HepG2 (cell line): Measurements from ENCODE around the gene ST13. TPM values are rescaled to one million over a fixed set of nuclear protein-coding genes. Genes with fewer than 3 reads are reported as not detected.

Experiments
- ATAC-seq: fragments of 200-7000 bp; cut with Tn5 transposase; 3 replicates; pipeline ENCODE4 v1.9.1; 2020; ENCODE audit warnings: mild to moderate bottlenecking, moderate library complexity
- BruUV-seq: library from RNA; stranded (reverse); fragments of 400-500 nt; replicated peaks from 2 replicates; lab custom pipeline; 2021; lab: Mats Ljungman, UMichigan
- CTCF ChIA-PET: fragments of 300-600 bp; formaldehyde crosslinking; extraction: SDS; loops from one replicate; lab custom pipeline; 2021; ENCODE audit warnings: low total read pairs, inconsistent platforms, low intra/inter-chr PET ratio; lab: Yijun Ruan, JAX
- POLR2A ChIA-PET: fragments of 350-600 bp; sonication (Branson Sonifier 250); formaldehyde crosslinking; loops from one replicate; lab custom pipeline; 2020; ENCODE audit warnings: antibody characterized with exemption, inconsistent platforms; lab: Yijun Ruan, JAX
- DNase-seq: peaks from one replicate; pipeline ENCODE4 v3.0.0-alpha.2; 2015; ENCODE audit warnings: low spot score
- FAIRE-seq: peaks from 3 replicates; lab custom pipeline; 2011; peaks lifted over from hg19 to GRCh38; lab: Jason Lieb, UNC
- H2AFZ ChIP-seq: one replicate; pipeline ENCODE4 v1.6.1; 2011; ENCODE audit warnings: low read length, inconsistent platforms
- H3K27ac ChIP-seq: fragments of 300-600 bp; 3 replicates; pipeline ENCODE4 v1.8.0; 2011; ENCODE audit warnings: mixed run types, mild to moderate bottlenecking, mixed read lengths, low read length, inconsistent platforms; ENCODE audit not compliant: insufficient read depth; ENCODE audit errors: extremely low read length
- H3K27me3 ChIP-seq, 2 experiments: fragments of 200-600 bp in 1 of 2; 2 replicates in 1 of 2; 3 replicates in 1 of 2; pipeline versions ENCODE4 v1.6.0 to v1.8.0; 2011; ENCODE audit warnings: low read length in 2 of 2, mild to moderate bottlenecking in 2 of 2, moderate library complexity in 2 of 2, inconsistent platforms in 1 of 2; ENCODE audit not compliant: insufficient read depth in 2 of 2, control insufficient read depth in 1 of 2
- H3K36me3 ChIP-seq, 2 experiments: fragments of 200-600 bp in 1 of 2; replicated peaks in 1 of 2; 2 replicates in 1 of 2; 3 replicates in 1 of 2; pipeline versions ENCODE4 v1.5.1 to v1.8.0; 2011; ENCODE audit warnings: low read length in 2 of 2, inconsistent platforms in 1 of 2; ENCODE audit not compliant: insufficient read depth in 2 of 2, control insufficient read depth in 1 of 2
- H3K4me1 ChIP-seq: 2 replicates; pipeline ENCODE4 v1.5.1; 2012; ENCODE audit warnings: low read length, inconsistent platforms; ENCODE audit not compliant: insufficient read depth
- H3K4me2 ChIP-seq: 2 replicates; pipeline ENCODE4 v1.6.0; 2011; ENCODE audit warnings: low read depth, low read length, inconsistent platforms
- H3K4me3 ChIP-seq, 3 experiments: fragments of 200-600 bp in 1 of 3; sonication (generic), shearing (Covaris generic) in 1 of 3; replicated peaks in 1 of 3; 2 replicates each; pipeline ENCODE4 v1.5.1; 2011 to 2016; ENCODE audit warnings: low read length in 3 of 3, inconsistent platforms in 2 of 3, low read depth in 2 of 3, mild to moderate bottlenecking in 2 of 3, control low read depth in 1 of 3, mixed read lengths in 1 of 3; ENCODE audit not compliant: insufficient read depth in 1 of 3
- H3K79me2 ChIP-seq: one replicate; pipeline ENCODE4 v1.6.1; 2011; ENCODE audit warnings: low read length, inconsistent platforms; ENCODE audit not compliant: insufficient read depth
- H3K9ac ChIP-seq: 2 replicates; pipeline ENCODE4 v1.6.0; 2011; ENCODE audit warnings: mild to moderate bottlenecking, low read depth, low read length, inconsistent platforms; ENCODE audit not compliant: insufficient read depth
- H3K9me3 ChIP-seq: 2 replicates; pipeline ENCODE4 v1.5.1; 2012; ENCODE audit warnings: mild to moderate bottlenecking, low read length
- H4K20me1 ChIP-seq: 2 replicates; pipeline ENCODE4 v1.6.0; 2011; ENCODE audit warnings: inconsistent platforms, mild to moderate bottlenecking, low read length, moderate library complexity; ENCODE audit not compliant: insufficient read depth
- CENPX ChIP-seq: sonication (generic); formaldehyde crosslinking; IDR thresholded peaks from 2 replicates; pipeline ENCODE4 v1.9.0; 2021; ENCODE audit warnings: mild to moderate bottlenecking, missing genetic modification reagents, moderate library complexity
- DBP ChIP-seq: sonication (generic); formaldehyde crosslinking; IDR thresholded peaks from 2 replicates; pipeline ENCODE4 v1.4.0; 2020; ENCODE audit warnings: missing genetic modification reagents; ENCODE audit errors: not compliant biosample characterization
- HNF1B ChIP-seq: sonication (generic); formaldehyde crosslinking; IDR thresholded peaks from 2 replicates; pipeline ENCODE4 v1.5.1; 2020; ENCODE audit warnings: mild to moderate bottlenecking, moderate library complexity, missing genetic modification reagents
- KLF12 ChIP-seq: sonication (generic); formaldehyde crosslinking; IDR thresholded peaks from 2 replicates; pipeline ENCODE4 v1.4.0; 2020; ENCODE audit warnings: missing genetic modification reagents, borderline replicate concordance
- TCF7 ChIP-seq: sonication (generic); IDR thresholded peaks from 2 replicates; pipeline ENCODE4 v1.6.1; 2016; ENCODE audit warnings: antibody characterized with exemption, low read depth
- TFAP4 ChIP-seq: sonication (generic); IDR thresholded peaks from 2 replicates; pipeline ENCODE4 v1.6.1; 2016; ENCODE audit warnings: low read depth, borderline replicate concordance
- U2AF1 ChIP-seq: fragments of 200-400 bp; formaldehyde crosslinking; optimal IDR thresholded peaks from 2 replicates; pipeline ENCODE3; 2017; ENCODE audit warnings: mild to moderate bottlenecking, low read depth, low read length
- XRCC5 ChIP-seq: fragments of 200-400 bp; formaldehyde crosslinking; optimal IDR thresholded peaks from 2 replicates; pipeline ENCODE3; 2017; ENCODE audit warnings: mild to moderate bottlenecking, low read length
- ZNF235 ChIP-seq: sonication (generic); formaldehyde crosslinking; IDR thresholded peaks from 2 replicates; pipeline ENCODE4 v1.8.1; 2023; ENCODE audit warnings: mild to moderate bottlenecking, missing genetic modification reagents, borderline replicate concordance
- ZNF775 ChIP-seq: sonication (generic); formaldehyde crosslinking; IDR thresholded peaks from 2 replicates; pipeline ENCODE4 v1.4.0; 2020; ENCODE audit warnings: missing genetic modification reagents, mild to moderate bottlenecking, moderate library complexity, borderline replicate concordance
- WGBS: methylation state at CpG from one replicate; pipeline ENCODE4 v1.1.6; 2017; ENCODE audit warnings: low lambda C conversion rate; 5-methylcytosine and 5-hydroxymethylcytosine counted together
- in situ Hi-C: cut with HindIII; loops from 2 replicates; pipeline ENCODE4 v1.10.0; 2017; ENCODE audit warnings: low pct_unique_long_range_greater_than_20kb; ENCODE audit not compliant: extremely low pct_ligation_motif_present
- intact Hi-C: fragments of 100-400 bp; cut with micrococcal nuclease; formaldehyde crosslinking; loops from one replicate; pipeline ENCODE4 v1.10.0; 2022; ENCODE audit not compliant: unreplicated experiment
- polyA plus RNA-seq, 8 experiments: library from polyadenylated mRNA; depleted of rRNA in 3 of 8; stranded (reverse) in 7 of 8; unstranded in 1 of 8; fragments of >200 nt; fragmentation: Illumina TruSeq in 4 of 8; extraction: Trizol in 4 of 8; gene quantifications; 2 replicates each; pipeline versions ENCODE4 v1.2.1 to v1.2.3, GENCODE V29; 2011 to 2016; ENCODE audit warnings: low read depth in 4 of 8, missing spikeins in 1 of 8, mixed read lengths in 1 of 8; ENCODE audit not compliant: insufficient read depth in 1 of 8
- total RNA-seq, 5 experiments: library from RNA; depleted of rRNA; stranded (reverse); fragments of >200 nt; fragmentation: Illumina TruSeq; extraction: Trizol; gene quantifications; 2 replicates each; pipeline ENCODE4 v1.2.3, GENCODE V29; 2016; ENCODE audit warnings: low read depth in 1 of 5

ST13 gene
- total and polyA plus RNA-seq, 2 of the 13 experiments (the other 11 are each of a cell fraction or from before 2014, with no cell fraction given) = 110 to 274 TPM

- Histone ChIP-seq H3K4me1 (peaks cover 28% of the 10 kb centered on the region), H4K20me1 (no peaks in the 10 kb centered on the region), H3K9ac (no peak overlapping the region), H3K27me3 (no peaks in the 10 kb centered on the region; a peak in 1 of 5 replicates), H3K4me3 (no peak overlapping the region), H3K4me2 (no peak overlapping the region), H2AFZ (no peak overlapping the region), H3K27ac (no peak overlapping the region), H3K9me3 (no peaks in the 10 kb centered on the region), H3K79me2 (peaks cover 6% of the 10 kb centered on the region), H3K36me3 (peaks cover 0 to 10% of the 10 kb centered on the region in 2 experiments; a peak in 2 of 5 replicates)
- DNase-seq (no peak), ATAC-seq (no peak), FAIRE-seq (no peak)
- BruUV-seq = no TSS peak
- ChIA-PET POLR2A (no interaction called here), CTCF (no interaction called here)
- in situ Hi-C loops (no loop called here), intact Hi-C loops (no loop called here)
- TF ChIP-seq CENPX (no peak), XRCC5 (no peak), DBP (CRISPR knock-in tag) (no peak), KLF12 (CRISPR knock-in tag) (no peak), TCF7 (no peak), U2AF1 (no peak), TFAP4 (no peak), HNF1B (CRISPR knock-in tag) (no peak), ZNF235 (CRISPR knock-in tag) (no peak), ZNF775 (CRISPR knock-in tag) (no peak)
- 97% methylated on average over 1 of the region's 1 CpG for WGBS
Observed at GRCh38 chr22:40823426-40823825, 33.0 kb downstream of the ST13 start.
